HEK293 (cell line): ENCODE measurements around the gene URAD.

Experiments used
- CTCF ChIA-PET: fragments of 350-600 bp; formaldehyde crosslinking; extraction: SDS; loops from one replicate; lab custom pipeline; 2021; ENCODE audit warnings: antibody characterized with exemption; lab: Yijun Ruan, JAX
- POLR2A ChIA-PET: fragments of 300-600 bp; formaldehyde crosslinking; extraction: SDS; loops from one replicate; lab custom pipeline; 2020; ENCODE audit warnings: antibody characterized with exemption, inconsistent platforms; lab: Yijun Ruan, JAX
- H3K27ac ChIP-seq: fragments of 200-500 bp; sonication (Bioruptor generic); 2 replicates; pipeline ENCODE4 v1.5.1; 2014; ENCODE audit warnings: low read depth, low read length, control low read depth, inconsistent platforms; ENCODE audit errors: extremely low read depth
- H3K36me3 ChIP-seq, 2 experiments: fragments of 200-500 bp in 1 of 2; sonication (Bioruptor generic) in 1 of 2; 1 replicate in 1 of 2; 2 replicates in 1 of 2; pipeline ENCODE4 v1.5.1; 2014 to 2017; ENCODE audit warnings: inconsistent platforms in 2 of 2, low read length in 2 of 2; ENCODE audit not compliant: control insufficient read depth in 2 of 2, insufficient read depth in 1 of 2
- H3K4me1 ChIP-seq: fragments of 200-500 bp; sonication (Bioruptor generic); 2 replicates; pipeline ENCODE4 v1.5.1; 2014; ENCODE audit warnings: mild to moderate bottlenecking, low read length, inconsistent platforms; ENCODE audit not compliant: control insufficient read depth, insufficient read depth
- H3K4me3 ChIP-seq: 2 replicates; pipeline ENCODE4 v1.5.1; 2011; ENCODE audit warnings: low read depth, mild to moderate bottlenecking, control low read depth, low read length, moderate library complexity
- H3K9me3 ChIP-seq: fragments of 200-500 bp; sonication (Bioruptor generic); 2 replicates; pipeline ENCODE4 v1.5.1; 2014; ENCODE audit warnings: low read depth, low read length, inconsistent platforms; ENCODE audit not compliant: control insufficient read depth, insufficient read depth
- FEZF1 ChIP-seq: fragments of 450-650 bp; formaldehyde crosslinking; IDR thresholded peaks from 2 replicates; pipeline ENCODE4 v1.5.1; 2016; ENCODE audit warnings: missing biosample characterization, missing genetic modification characterization
- GFI1B ChIP-seq: fragments of 450-650 bp; formaldehyde crosslinking; IDR thresholded peaks from 2 replicates; pipeline ENCODE4 v1.5.1; 2016; ENCODE audit warnings: missing biosample characterization, missing genetic modification characterization
- GLI4 ChIP-seq: fragments of 450-650 bp; formaldehyde crosslinking; IDR thresholded peaks from 2 replicates; pipeline ENCODE4 v1.5.1; 2016; ENCODE audit warnings: missing biosample characterization, missing genetic modification characterization
- IKZF3 ChIP-seq: fragments of 450-650 bp; IDR thresholded peaks from 2 replicates; pipeline ENCODE4 v1.5.0; 2018; ENCODE audit warnings: missing biosample characterization, mild to moderate bottlenecking, missing genetic modification characterization, moderate library complexity
- KLF7 ChIP-seq: fragments of 450-650 bp; formaldehyde crosslinking; IDR thresholded peaks from 2 replicates; pipeline ENCODE4 v1.5.1; 2016; ENCODE audit warnings: missing biosample characterization, missing genetic modification characterization, borderline replicate concordance
- OVOL3 ChIP-seq: fragments of 450-650 bp; formaldehyde crosslinking; IDR thresholded peaks from 2 replicates; pipeline ENCODE4 v1.5.1; 2016; ENCODE audit warnings: missing biosample characterization, missing genetic modification characterization
- RBAK ChIP-seq: fragments of 450-650 bp; formaldehyde crosslinking; IDR thresholded peaks from 2 replicates; pipeline ENCODE4 v1.5.1; 2016; ENCODE audit warnings: missing biosample characterization, missing genetic modification characterization
- ZFP69B ChIP-seq: fragments of 450-650 bp; formaldehyde crosslinking; IDR thresholded peaks from 2 replicates; pipeline ENCODE4 v1.5.1; 2016; ENCODE audit warnings: missing biosample characterization, missing genetic modification characterization
- ZNF10 ChIP-seq: fragments of 450-650 bp; formaldehyde crosslinking; IDR thresholded peaks from 2 replicates; pipeline ENCODE4 v1.5.1; 2017; ENCODE audit warnings: missing biosample characterization, missing genetic modification characterization
- ZNF121 ChIP-seq: fragments of 450-650 bp; formaldehyde crosslinking; IDR thresholded peaks from 2 replicates; pipeline ENCODE4 v1.5.1; 2016; ENCODE audit warnings: missing biosample characterization, missing genetic modification characterization
- ZNF214 ChIP-seq: fragments of 450-650 bp; formaldehyde crosslinking; IDR thresholded peaks from 2 replicates; pipeline ENCODE4 v1.5.1; 2017; ENCODE audit warnings: missing biosample characterization, mild to moderate bottlenecking, missing genetic modification characterization, borderline replicate concordance
- ZNF292 ChIP-seq: fragments of 450-650 bp; formaldehyde crosslinking; IDR thresholded peaks from 2 replicates; pipeline ENCODE4 v1.5.1; 2016; ENCODE audit warnings: low read depth, missing biosample characterization, missing genetic modification characterization, borderline replicate concordance
- ZNF341 ChIP-seq: fragments of 450-650 bp; formaldehyde crosslinking; IDR thresholded peaks from 2 replicates; pipeline ENCODE4; 2016; ENCODE audit warnings: low read depth, missing biosample characterization, missing genetic modification characterization
- ZNF350 ChIP-seq: fragments of 450-650 bp; formaldehyde crosslinking; IDR thresholded peaks from 2 replicates; pipeline ENCODE4 v1.5.0; 2017; ENCODE audit warnings: missing biosample characterization, mild to moderate bottlenecking, missing genetic modification characterization
- ZNF366 ChIP-seq: fragments of 450-650 bp; formaldehyde crosslinking; conservative IDR thresholded peaks from 2 replicates; pipeline ENCODE4 v1.5.1; 2016; ENCODE audit warnings: missing biosample characterization, missing genetic modification characterization
- ZNF391 ChIP-seq: fragments of 450-650 bp; formaldehyde crosslinking; IDR thresholded peaks from 2 replicates; pipeline ENCODE4 v1.5.1; 2016; ENCODE audit warnings: low read depth, missing biosample characterization, missing genetic modification characterization, borderline replicate concordance
- ZNF560 ChIP-seq: fragments of 450-650 bp; formaldehyde crosslinking; IDR thresholded peaks from 2 replicates; pipeline ENCODE4 v1.5.1; 2017; ENCODE audit warnings: missing biosample characterization, missing genetic modification characterization, borderline replicate concordance
- ZNF670 ChIP-seq: fragments of 450-650 bp; formaldehyde crosslinking; IDR thresholded peaks from 2 replicates; pipeline ENCODE4 v1.5.1; 2016; ENCODE audit warnings: missing biosample characterization, missing genetic modification characterization, low read depth
- ZNF777 ChIP-seq: fragments of 450-650 bp; formaldehyde crosslinking; IDR thresholded peaks from 2 replicates; pipeline ENCODE4 v1.5.1; 2017; ENCODE audit warnings: missing biosample characterization, missing genetic modification characterization, borderline replicate concordance
- ZNF792 ChIP-seq: fragments of 450-650 bp; formaldehyde crosslinking; IDR thresholded peaks from 2 replicates; pipeline ENCODE4 v1.5.1; 2016; ENCODE audit warnings: missing biosample characterization, missing genetic modification characterization
- ZNF843 ChIP-seq: fragments of 450-650 bp; formaldehyde crosslinking; IDR thresholded peaks from 2 replicates; pipeline ENCODE4 v1.5.1; 2016; ENCODE audit warnings: missing biosample characterization, missing genetic modification characterization
- TF ChIP-seq, protein P1 (sequence below): fragments of 450-650 bp; formaldehyde crosslinking; optimal IDR thresholded peaks from 2 replicates; pipeline ENCODE3; 2016; ENCODE audit warnings: missing biosample characterization, mild to moderate bottlenecking, missing genetic modification characterization
- TF ChIP-seq, protein P2 (sequence below): fragments of 450-650 bp; formaldehyde crosslinking; IDR thresholded peaks from 2 replicates; pipeline ENCODE4 v1.5.1; 2016; ENCODE audit warnings: missing biosample characterization, missing genetic modification characterization
- TF ChIP-seq, protein P3 (sequence below): sonication (generic); formaldehyde crosslinking; IDR thresholded peaks from 2 replicates; pipeline ENCODE4 v1.8.1; 2022; ENCODE audit warnings: mild to moderate bottlenecking, moderate library complexity, missing genetic modification reagents
- TF ChIP-seq, protein P4 (sequence below): fragments of 450-650 bp; formaldehyde crosslinking; IDR thresholded peaks from 2 replicates; pipeline ENCODE4 v1.5.0; 2017; ENCODE audit warnings: missing biosample characterization, missing genetic modification characterization, borderline replicate concordance
- TF ChIP-seq, protein P5 (sequence below): fragments of 450-650 bp; formaldehyde crosslinking; IDR thresholded peaks from 2 replicates; pipeline ENCODE4 v1.5.1; 2016; ENCODE audit warnings: missing biosample characterization, missing genetic modification characterization

URAD gene

DNA sequence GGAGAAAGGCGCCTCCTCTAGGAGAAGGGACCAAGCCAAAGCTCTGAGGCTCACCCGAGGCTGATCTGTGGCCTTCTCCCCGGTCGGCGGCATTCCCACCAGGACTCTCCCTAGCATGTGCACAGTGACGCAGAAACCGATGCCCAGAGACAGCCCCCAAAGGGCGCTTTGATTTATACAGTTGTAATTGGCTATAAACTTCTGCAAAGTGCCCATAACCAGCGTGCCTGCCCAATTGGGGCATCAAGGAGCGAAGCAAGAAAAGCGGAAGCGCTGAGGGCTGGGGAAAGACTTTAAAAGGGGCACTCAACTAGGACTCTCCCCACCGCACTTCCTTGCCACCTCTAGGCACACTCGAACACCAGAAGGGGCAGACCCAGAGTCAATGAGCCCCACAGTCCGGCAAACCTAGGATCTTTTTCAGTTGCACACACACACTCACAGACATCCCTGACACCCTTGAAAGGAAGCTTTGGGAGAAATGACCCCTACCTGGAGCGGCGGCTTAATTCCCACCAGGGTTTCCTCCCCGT, 21.2 kb downstream of the URAD start:
- CTCF ChIA-PET: interaction anchor here (0.5 to 1.3 kb wide), 4 partner anchors 8 to 433 kb away, joined by 3 to 5 read pairs (median 4); no protein-coding TSS in a partner anchor
- H3K4me3 ChIP-seq: peak overlapping the region; percentile 47; the same call in 1 of the 2 replicates
- POLR2A ChIA-PET: no interaction called here
- H3K9me3 ChIP-seq: no peaks in the 10 kb centered on the region
- no peak overlapping the region for H3K27ac ChIP-seq
- no peaks in the 10 kb centered on the region for H3K4me1 ChIP-seq
- peaks cover 0 to 26% of the 10 kb centered on the region in 2 experiments; a peak in 2 of 3 replicates for H3K36me3 ChIP-seq
- TF ChIP-seq ZNF292 (tag by site-specific recombination) (no peak), FEZF1 (tag by site-specific recombination) (peak; percentile 83), ZFP69B (tag by site-specific recombination) (0 out of 2 replicates have a peak, but pooled peaks have one; percentile 49), ZNF350 (tag by site-specific recombination) (no peak), ZNF10 (tag by site-specific recombination) (no peak), ZNF843 (no peak), RBAK (tag by site-specific recombination) (no peak), ZNF341 (tag by site-specific recombination) (peak; percentile 43), ZNF366 (no peak), KLF7 (tag by site-specific recombination) (no peak), ZNF560 (tag by site-specific recombination) (no peak), OVOL3 (tag by site-specific recombination) (no peak), ZNF391 (tag by site-specific recombination) (no peak), GFI1B (no peak), ZNF214 (tag by site-specific recombination) (no peak), ZNF777 (tag by site-specific recombination) (no peak), GLI4 (tag by site-specific recombination) (no peak), ZNF121 (no peak), ZNF792 (tag by site-specific recombination) (no peak), IKZF3 (tag by site-specific recombination) (peak; percentile 57), ZNF670 (no peak)
- TF ChIP-seq, protein P1, sequence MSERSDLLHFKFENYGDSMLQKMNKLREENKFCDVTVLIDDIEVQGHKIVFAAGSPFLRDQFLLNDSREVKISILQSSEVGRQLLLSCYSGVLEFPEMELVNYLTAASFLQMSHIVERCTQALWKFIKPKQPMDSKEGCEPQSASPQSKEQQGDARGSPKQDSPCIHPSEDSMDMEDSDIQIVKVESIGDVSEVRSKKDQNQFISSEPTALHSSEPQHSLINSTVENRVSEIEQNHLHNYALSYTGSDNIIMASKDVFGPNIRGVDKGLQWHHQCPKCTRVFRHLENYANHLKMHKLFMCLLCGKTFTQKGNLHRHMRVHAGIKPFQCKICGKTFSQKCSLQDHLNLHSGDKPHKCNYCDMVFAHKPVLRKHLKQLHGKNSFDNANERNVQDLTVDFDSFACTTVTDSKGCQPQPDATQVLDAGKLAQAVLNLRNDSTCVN (tag by site-specific recombination): no peak
- TF ChIP-seq, protein P2, sequence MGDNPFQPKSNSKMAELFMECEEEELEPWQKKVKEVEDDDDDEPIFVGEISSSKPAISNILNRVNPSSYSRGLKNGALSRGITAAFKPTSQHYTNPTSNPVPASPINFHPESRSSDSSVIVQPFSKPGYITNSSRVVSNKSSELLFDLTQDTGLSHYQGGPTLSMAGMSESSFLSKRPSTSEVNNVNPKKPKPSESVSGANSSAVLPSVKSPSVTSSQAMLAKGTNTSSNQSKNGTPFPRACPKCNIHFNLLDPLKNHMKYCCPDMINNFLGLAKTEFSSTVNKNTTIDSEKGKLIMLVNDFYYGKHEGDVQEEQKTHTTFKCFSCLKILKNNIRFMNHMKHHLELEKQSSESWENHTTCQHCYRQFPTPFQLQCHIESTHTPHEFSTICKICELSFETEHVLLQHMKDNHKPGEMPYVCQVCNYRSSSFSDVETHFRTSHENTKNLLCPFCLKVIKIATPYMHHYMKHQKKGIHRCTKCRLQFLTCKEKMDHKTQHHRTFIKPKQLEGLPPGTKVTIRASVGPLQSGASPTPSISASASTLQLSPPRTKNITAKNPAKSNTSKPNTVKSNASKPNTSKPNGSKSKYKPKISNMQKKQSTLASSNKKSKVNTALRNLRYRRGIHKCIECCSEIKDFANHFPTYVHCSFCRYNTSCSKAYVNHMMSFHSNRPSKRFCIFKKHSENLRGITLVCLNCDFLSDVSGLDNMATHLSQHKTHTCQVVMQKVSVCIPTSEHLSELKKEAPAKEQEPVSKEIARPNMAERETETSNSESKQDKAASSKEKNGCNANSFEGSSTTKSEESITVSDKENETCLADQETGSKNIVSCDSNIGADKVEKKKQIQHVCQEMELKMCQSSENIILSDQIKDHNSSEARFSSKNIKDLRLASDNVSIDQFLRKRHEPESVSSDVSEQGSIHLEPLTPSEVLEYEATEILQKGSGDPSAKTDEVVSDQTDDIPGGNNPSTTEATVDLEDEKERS (tag by site-specific recombination): no peak
- TF ChIP-seq, protein P3, sequence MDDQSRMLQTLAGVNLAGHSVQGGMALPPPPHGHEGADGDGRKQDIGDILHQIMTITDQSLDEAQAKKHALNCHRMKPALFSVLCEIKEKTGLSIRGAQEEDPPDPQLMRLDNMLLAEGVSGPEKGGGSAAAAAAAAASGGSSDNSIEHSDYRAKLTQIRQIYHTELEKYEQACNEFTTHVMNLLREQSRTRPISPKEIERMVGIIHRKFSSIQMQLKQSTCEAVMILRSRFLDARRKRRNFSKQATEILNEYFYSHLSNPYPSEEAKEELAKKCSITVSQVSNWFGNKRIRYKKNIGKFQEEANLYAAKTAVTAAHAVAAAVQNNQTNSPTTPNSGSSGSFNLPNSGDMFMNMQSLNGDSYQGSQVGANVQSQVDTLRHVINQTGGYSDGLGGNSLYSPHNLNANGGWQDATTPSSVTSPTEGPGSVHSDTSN (CRISPR knock-in tag): no peak
- TF ChIP-seq, protein P4, sequence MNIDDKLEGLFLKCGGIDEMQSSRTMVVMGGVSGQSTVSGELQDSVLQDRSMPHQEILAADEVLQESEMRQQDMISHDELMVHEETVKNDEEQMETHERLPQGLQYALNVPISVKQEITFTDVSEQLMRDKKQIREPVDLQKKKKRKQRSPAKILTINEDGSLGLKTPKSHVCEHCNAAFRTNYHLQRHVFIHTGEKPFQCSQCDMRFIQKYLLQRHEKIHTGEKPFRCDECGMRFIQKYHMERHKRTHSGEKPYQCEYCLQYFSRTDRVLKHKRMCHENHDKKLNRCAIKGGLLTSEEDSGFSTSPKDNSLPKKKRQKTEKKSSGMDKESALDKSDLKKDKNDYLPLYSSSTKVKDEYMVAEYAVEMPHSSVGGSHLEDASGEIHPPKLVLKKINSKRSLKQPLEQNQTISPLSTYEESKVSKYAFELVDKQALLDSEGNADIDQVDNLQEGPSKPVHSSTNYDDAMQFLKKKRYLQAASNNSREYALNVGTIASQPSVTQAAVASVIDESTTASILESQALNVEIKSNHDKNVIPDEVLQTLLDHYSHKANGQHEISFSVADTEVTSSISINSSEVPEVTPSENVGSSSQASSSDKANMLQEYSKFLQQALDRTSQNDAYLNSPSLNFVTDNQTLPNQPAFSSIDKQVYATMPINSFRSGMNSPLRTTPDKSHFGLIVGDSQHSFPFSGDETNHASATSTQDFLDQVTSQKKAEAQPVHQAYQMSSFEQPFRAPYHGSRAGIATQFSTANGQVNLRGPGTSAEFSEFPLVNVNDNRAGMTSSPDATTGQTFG (tag by site-specific recombination): no peak
- TF ChIP-seq, protein P5, sequence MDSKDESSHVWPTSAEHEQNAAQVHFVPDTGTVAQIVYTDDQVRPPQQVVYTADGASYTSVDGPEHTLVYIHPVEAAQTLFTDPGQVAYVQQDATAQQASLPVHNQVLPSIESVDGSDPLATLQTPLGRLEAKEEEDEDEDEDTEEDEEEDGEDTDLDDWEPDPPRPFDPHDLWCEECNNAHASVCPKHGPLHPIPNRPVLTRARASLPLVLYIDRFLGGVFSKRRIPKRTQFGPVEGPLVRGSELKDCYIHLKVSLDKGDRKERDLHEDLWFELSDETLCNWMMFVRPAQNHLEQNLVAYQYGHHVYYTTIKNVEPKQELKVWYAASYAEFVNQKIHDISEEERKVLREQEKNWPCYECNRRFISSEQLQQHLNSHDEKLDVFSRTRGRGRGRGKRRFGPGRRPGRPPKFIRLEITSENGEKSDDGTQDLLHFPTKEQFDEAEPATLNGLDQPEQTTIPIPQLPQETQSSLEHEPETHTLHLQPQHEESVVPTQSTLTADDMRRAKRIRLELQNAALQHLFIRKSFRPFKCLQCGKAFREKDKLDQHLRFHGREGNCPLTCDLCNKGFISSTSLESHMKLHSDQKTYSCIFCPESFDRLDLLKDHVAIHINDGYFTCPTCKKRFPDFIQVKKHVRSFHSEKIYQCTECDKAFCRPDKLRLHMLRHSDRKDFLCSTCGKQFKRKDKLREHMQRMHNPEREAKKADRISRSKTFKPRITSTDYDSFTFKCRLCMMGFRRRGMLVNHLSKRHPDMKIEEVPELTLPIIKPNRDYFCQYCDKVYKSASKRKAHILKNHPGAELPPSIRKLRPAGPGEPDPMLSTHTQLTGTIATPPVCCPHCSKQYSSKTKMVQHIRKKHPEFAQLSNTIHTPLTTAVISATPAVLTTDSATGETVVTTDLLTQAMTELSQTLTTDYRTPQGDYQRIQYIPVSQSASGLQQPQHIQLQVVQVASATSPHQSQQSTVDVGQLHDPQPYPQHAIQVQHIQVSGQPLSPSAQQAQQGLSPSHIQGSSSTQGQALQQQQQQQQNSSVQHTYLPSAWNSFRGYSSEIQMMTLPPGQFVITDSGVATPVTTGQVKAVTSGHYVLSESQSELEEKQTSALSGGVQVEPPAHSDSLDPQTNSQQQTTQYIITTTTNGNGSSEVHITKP: peak; percentile 81
